Sigmoid colon (tissue), 7 donors: ENCODE measurements around the gene HADHB. TPM values are rescaled to one million over a fixed set of nuclear protein-coding genes. Genes with fewer than 3 reads are reported as not detected.
A peak's percentile ranks its signal among the peaks of the same experiment; 100 is the strongest.
"Not testable (repeated sequence)": the region's sequence is repeated elsewhere in the genome, so short reads cannot be mapped to it uniquely, and the experiment has no call there.

ENCODE experiments used
- DNase-seq: peaks from one replicate; pipeline ENCODE4 v3.0.0-alpha.2; 2019
- H3K27ac ChIP-seq, 4 donors: fragments of 200-600 bp; sonication (generic); one replicate each; pipeline ENCODE4 v1.5.1; 2016 to 2019; ENCODE audit warnings: mild to moderate bottlenecking in 1 of 4
- H3K27me3 ChIP-seq, 3 donors: fragments of 200-600 bp; sonication (generic); one replicate each; pipeline ENCODE4 v1.5.1; 2019; ENCODE audit warnings: mild to moderate bottlenecking in 1 of 3
- H3K36me3 ChIP-seq, 4 donors: fragments of 200-600 bp; sonication (generic); one replicate each; pipeline ENCODE4 v1.5.1; 2016 to 2019
- H3K4me1 ChIP-seq, 4 donors: fragments of 200-600 bp; sonication (generic); one replicate each; pipeline ENCODE4 v1.5.1; 2017 to 2019
- H3K4me3 ChIP-seq, 4 donors: fragments of 200-600 bp; sonication (generic); one replicate each; pipeline ENCODE4 v1.5.1; 2017 to 2019; ENCODE audit warnings: mild to moderate bottlenecking in 2 of 4, moderate library complexity in 1 of 4
- H3K9me3 ChIP-seq, 4 donors: fragments of 200-600 bp in 3 of 4; sonication (generic) in 3 of 4; one replicate each; pipeline versions ENCODE4 v1.5.1 to v1.6.1; 2013 to 2019
- CTCF ChIP-seq, 4 experiments: fragments of 450-650 bp in 3 of 4; fragments of 200-600 bp in 1 of 4; IDR thresholded peaks; one replicate each; pipeline ENCODE4 v1.5.1; 2016 to 2019; ENCODE audit warnings: antibody characterized with exemption in 4 of 4, mild to moderate bottlenecking in 3 of 4, moderate library complexity in 2 of 4
- EP300 ChIP-seq, 4 donors: sonication (generic); formaldehyde crosslinking; IDR thresholded peaks; one replicate each; pipeline ENCODE4 v1.6.1; 2017; ENCODE audit warnings: antibody characterized with exemption in 4 of 4
- POLR2A ChIP-seq, 2 donors: fragments of 450-650 bp; IDR thresholded peaks; one replicate each; pipeline ENCODE4 v1.6.1; 2016; ENCODE audit warnings: antibody characterized with exemption in 2 of 2, mild to moderate bottlenecking in 2 of 2, moderate library complexity in 2 of 2
- POLR2AphosphoS5 ChIP-seq, 4 donors: sonication (generic); formaldehyde crosslinking; IDR thresholded peaks; one replicate each; pipeline ENCODE4 v1.6.1; 2017; ENCODE audit warnings: antibody characterized with exemption in 4 of 4
- WGBS, 2 donors: extraction: QIAGEN DNeasy Blood & Tissue Kit; methylation state at CpG; one replicate each; pipeline ENCODE4 v1.1.7; 2013; 5-methylcytosine and 5-hydroxymethylcytosine counted together
- intact Hi-C: fragments of 100-400 bp; cut with DNase I; formaldehyde crosslinking; loops from one replicate; pipeline ENCODE4 v1.15.1; 2023
- polyA plus RNA-seq, 3 donors: library from polyadenylated mRNA; stranded (reverse); fragments of 200-250 nt; gene quantifications; one replicate each; pipeline ENCODE4 v1.2.3, GENCODE V29; 2013
- total RNA-seq, 4 donors: library from RNA; depleted of rRNA; stranded (reverse); fragments of >200 nt; gene quantifications; one replicate each; pipeline ENCODE4 v1.1.0, GENCODE V29; 2016
- donor health status: healthy with polysubstance abuse.
- donor health status: Bipolar disorder and iron deficiency.
- donor health status: healthy.

Gene HADHB
- total and polyA plus RNA-seq, 7 donors: 82.8 to 212 (median 120) TPM

DNA sequence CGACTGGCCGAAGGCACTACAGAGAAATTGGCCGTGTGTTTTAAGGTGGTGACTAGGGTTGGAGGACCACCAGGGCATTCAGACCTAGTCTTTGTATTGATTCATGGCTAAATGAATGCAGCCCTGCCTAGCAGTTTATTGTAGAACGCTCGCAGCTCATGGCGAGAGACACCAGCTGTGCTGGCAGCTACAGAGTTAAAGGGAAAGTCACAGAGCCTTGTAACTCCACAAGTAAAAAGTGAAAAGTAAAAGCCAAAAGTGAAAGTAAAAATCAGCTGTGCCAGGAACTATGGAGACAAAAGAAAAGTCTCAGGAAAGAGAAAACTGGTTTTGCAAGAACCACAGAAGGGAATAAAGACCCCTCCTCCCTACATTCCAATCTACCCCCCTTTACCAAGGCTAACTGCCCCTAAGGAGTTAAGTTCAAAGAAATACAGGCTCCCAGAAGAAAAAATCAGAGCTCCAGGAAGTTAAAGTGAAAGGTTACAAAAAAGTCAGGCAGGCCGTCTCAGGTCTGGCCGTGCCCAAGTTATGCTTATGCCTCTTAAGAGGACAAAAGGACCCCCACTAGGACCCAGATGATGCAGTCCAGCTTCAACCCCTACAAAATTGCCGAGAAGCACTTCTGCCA, 54.8 kb downstream of the HADHB start:
- Histone ChIP-seq H3K27me3 (no peaks in the 10 kb centered on the region), H3K36me3 (peaks cover 0 to 3% (median 0%) of the 10 kb centered on the region in 4 donors), H3K27ac (peak overlapping the region; percentile 84 to 88 (median 84)), H3K4me3 (peak overlapping the region; percentile 39 to 69 (median 60)), H3K4me1 (peaks cover 0 to 23% (median 21%) of the 10 kb centered on the region in 4 donors), H3K9me3 (no peaks in the 10 kb centered on the region)
- intact Hi-C loops: loop anchor here (2.0 kb wide), 3 partner anchors 31 to 55 kb away; partner anchors contain the start of genes HADHA and HADHB
- TF ChIP-seq CTCF (IDR thresholded peaks at IDR 0.05): no peak
- no peak for TF ChIP-seq POLR2A (IDR thresholded peaks at IDR 0.05)
- no peak for TF ChIP-seq POLR2AphosphoS5 (IDR thresholded peaks at IDR 0.05)
- peak in 1 of 4 donors; percentile 2 for TF ChIP-seq EP300 (IDR thresholded peaks at IDR 0.05)
- 2 to 8% methylated on average over 9 of the region's 9 CpGs for WGBS, 2 donors
- DNase-seq: no peak

DNA sequence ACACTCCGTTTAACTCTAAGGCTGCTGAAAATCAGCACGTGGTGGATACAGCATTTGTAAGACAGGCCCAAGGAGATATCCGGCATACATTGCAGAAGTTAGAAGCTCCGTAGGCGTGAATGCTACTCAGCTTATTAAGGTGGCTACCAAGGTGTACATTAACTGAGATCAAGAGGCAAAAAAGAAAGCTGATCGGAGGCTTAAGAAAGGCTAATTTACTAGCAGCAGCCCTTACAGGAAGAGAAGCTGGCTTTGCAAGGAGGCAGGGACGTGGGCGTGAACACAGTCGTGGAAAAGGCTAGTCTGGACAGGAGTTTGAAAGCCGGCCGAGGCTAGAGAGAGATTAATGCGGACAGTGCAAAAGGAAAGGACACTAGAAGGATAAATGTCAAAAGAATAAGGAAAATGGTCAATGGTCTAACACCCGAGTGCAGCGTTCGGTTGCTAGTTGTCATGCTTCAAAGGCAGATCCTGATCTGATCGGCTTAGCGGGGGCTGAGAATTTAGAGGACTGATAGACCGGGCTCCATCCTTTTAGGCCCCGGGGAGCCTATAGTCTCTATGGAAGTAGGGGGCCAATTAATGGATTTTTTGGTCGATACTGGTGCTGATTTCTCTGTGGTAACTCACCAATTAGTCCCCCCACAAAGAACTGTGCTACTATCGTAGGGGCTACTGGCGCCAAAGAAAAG, 55.6 kb downstream of the HADHB start:
- no peak for DNase-seq
- no peak for TF ChIP-seq POLR2A (IDR thresholded peaks at IDR 0.05)
- TF ChIP-seq POLR2AphosphoS5 (IDR thresholded peaks at IDR 0.05): no peak
- no peak for TF ChIP-seq CTCF (IDR thresholded peaks at IDR 0.05)
- no peak for TF ChIP-seq EP300 (IDR thresholded peaks at IDR 0.05)
- Histone ChIP-seq H3K9me3 (no peaks in the 10 kb centered on the region), H3K36me3 (peaks cover 0 to 3% (median 0%) of the 10 kb centered on the region in 4 donors), H3K4me1 (peaks cover 0 to 23% (median 21%) of the 10 kb centered on the region in 4 donors), H3K4me3 (peak overlapping the region in 3 of 4 donors; percentile 58 to 69 (median 63)), H3K27me3 (no peaks in the 10 kb centered on the region), H3K27ac (peak overlapping the region; percentile 84 to 88 (median 84))
- intact Hi-C loops: no loop called here
- 49 to 51% methylated on average over 22 of the region's 22 CpGs for WGBS, 2 donors

GRCh38 chr2:26302846-26303245, 58.1 kb downstream of the HADHB start:
- no peak for TF ChIP-seq POLR2AphosphoS5 (IDR thresholded peaks at IDR 0.05)
- TF ChIP-seq EP300 (IDR thresholded peaks at IDR 0.05): no peak
- TF ChIP-seq CTCF (IDR thresholded peaks at IDR 0.05): no peak
- TF ChIP-seq POLR2A (IDR thresholded peaks at IDR 0.05): no peak
- peaks cover 0 to 23% (median 18%) of the 10 kb centered on the region in 4 donors for H3K4me1 ChIP-seq
- no peak for DNase-seq
- WGBS, 2 donors: 84 to 95% methylated on average over 6 of the region's 6 CpGs
- peaks cover 0 to 3% (median 0%) of the 10 kb centered on the region in 4 donors for H3K36me3 ChIP-seq
- no peaks in the 10 kb centered on the region for H3K9me3 ChIP-seq
- no peaks in the 10 kb centered on the region for H3K27me3 ChIP-seq
- intact Hi-C loops: no loop called here
- no peak overlapping the region for H3K4me3 ChIP-seq
- no peak overlapping the region for H3K27ac ChIP-seq

DNA sequence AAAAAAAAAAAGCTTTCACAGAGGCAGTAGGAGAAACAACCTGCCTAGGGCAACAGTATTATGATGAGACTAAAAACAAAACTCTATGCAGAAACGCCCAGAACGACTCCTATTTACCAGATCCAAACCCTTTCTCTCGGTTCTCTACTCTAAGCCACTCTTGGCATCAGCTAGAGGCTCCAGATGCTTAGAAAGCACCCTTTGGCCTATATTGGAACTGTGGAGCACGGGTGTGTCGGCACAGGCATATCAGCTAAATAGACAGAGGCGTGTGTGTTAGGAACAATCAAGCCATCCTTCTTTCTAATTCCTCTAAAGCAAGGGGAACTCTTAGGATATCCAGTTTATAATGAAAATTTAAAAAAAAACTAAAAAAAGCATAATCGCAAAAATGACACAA, 60.4 kb downstream of the HADHB start:
- H3K4me1 ChIP-seq, DNase-seq, intact Hi-C loops, H3K27me3 ChIP-seq, H3K27ac ChIP-seq, H3K9me3 ChIP-seq, H3K4me3 ChIP-seq, H3K36me3 ChIP-seq: not testable (repeated sequence)
- WGBS, 2 donors: 19 to 70% methylated on average over 7 of the region's 7 CpGs

GRCh38 chr2:26305540-26305939, 60.8 kb downstream of the HADHB start:
- Histone ChIP-seq H3K27me3 (no peaks in the 10 kb centered on the region), H3K4me3 (no peak overlapping the region), H3K27ac (no peak overlapping the region), H3K9me3 (no peaks in the 10 kb centered on the region), H3K36me3 (peaks cover 0 to 3% (median 0%) of the 10 kb centered on the region in 4 donors), H3K4me1 (peaks cover 0 to 5% (median 2%) of the 10 kb centered on the region in 4 donors)
- DNase-seq: no peak
- TF ChIP-seq POLR2AphosphoS5 (IDR thresholded peaks at IDR 0.05) (no peak), EP300 (IDR thresholded peaks at IDR 0.05) (no peak), POLR2A (IDR thresholded peaks at IDR 0.05) (no peak), CTCF (IDR thresholded peaks at IDR 0.05) (no peak)
- WGBS, 2 donors: 48 to 82% methylated on average over 6 of the region's 6 CpGs
- intact Hi-C loops: no loop called here
